ENCODE results near the gene SPIRE2. TPM values are rescaled to one million over a fixed set of nuclear protein-coding genes. Genes with fewer than 3 reads are reported as not detected.
A peak's percentile ranks its signal among the peaks of the same experiment; 100 is the strongest.

SPIRE2 gene
- total and polyA plus RNA-seq, 2 experiments from 2014 or later, result 0.55 to 3.6 TPM

- no peak for DNase-seq
- Histone ChIP-seq H3F3A (ENCODE audit: insufficient read depth) (no peaks in the 10 kb centered on the region), H3K4me3 (no peak overlapping the region), H3K4me2 (ENCODE audit: unreplicated experiment) (no peak overlapping the region), H3K9me2 (ENCODE audit: insufficient read depth) (no peaks in the 10 kb centered on the region), H2AFZ (no peak overlapping the region), H3K27ac (no peak overlapping the region), H3K9me3 (ENCODE audit: low read depth) (no peaks in the 10 kb centered on the region), H4K20me1 (ENCODE audit: insufficient read depth) (no peaks in the 10 kb centered on the region), H3K36me3 (ENCODE audit: low read depth) (no peaks in the 10 kb centered on the region), H3K9ac (no peak overlapping the region), H3K79me2 (ENCODE audit: insufficient read depth) (no peaks in the 10 kb centered on the region), H3K27me3 (replicated peaks; ENCODE audit: insufficient read depth) (no peaks in the 10 kb centered on the region), H3K4me1 (ENCODE audit: insufficient read depth) (no peaks in the 10 kb centered on the region)
- TF ChIP-seq EZH2 (IDR thresholded peaks at IDR 0.05; ENCODE audit: insufficient read depth, poor library complexity, severe bottlenecking) (no peak), EZH2phosphoT487 (IDR thresholded peaks at IDR 0.05; ENCODE audit: insufficient read depth, low read depth) (no peak)
- 89 to 92% methylated on average over 17 of the region's 17 CpGs for WGBS, 2 experiments (ENCODE audit: low coverage in 1 of 2, low lambda C conversion rate in 2 of 2, missing lambda C conversion rate in 2 of 2)
- in situ Hi-C loops (cut with MboI), result no loop called here
Observed at GRCh38 chr16:89837014-89837546, 8.8 kb downstream of the SPIRE2 start.

GRCh38 chr16:89841275-89841674, 13.0 kb downstream of the SPIRE2 start:
- in situ Hi-C loops (cut with MboI), result no loop called here
- Histone ChIP-seq H3K9me2 (ENCODE audit: insufficient read depth) (no peaks in the 10 kb centered on the region), H2AFZ (no peak overlapping the region), H3K27ac (no peak overlapping the region), H3K4me2 (ENCODE audit: unreplicated experiment) (no peak overlapping the region), H3K4me3 (no peak overlapping the region), H3K9ac (no peak overlapping the region), H3K36me3 (ENCODE audit: low read depth) (no peaks in the 10 kb centered on the region), H3K27me3 (replicated peaks; ENCODE audit: insufficient read depth) (no peaks in the 10 kb centered on the region), H3K4me1 (ENCODE audit: insufficient read depth) (peaks cover 9% of the 10 kb centered on the region), H4K20me1 (ENCODE audit: insufficient read depth) (no peaks in the 10 kb centered on the region), H3K9me3 (ENCODE audit: low read depth) (no peaks in the 10 kb centered on the region), H3F3A (ENCODE audit: insufficient read depth) (no peaks in the 10 kb centered on the region), H3K79me2 (ENCODE audit: insufficient read depth) (no peaks in the 10 kb centered on the region)
- DNase-seq, result no peak
- no peak for TF ChIP-seq EZH2 (IDR thresholded peaks at IDR 0.05; ENCODE audit: insufficient read depth, poor library complexity, severe bottlenecking)
- no peak for TF ChIP-seq EZH2phosphoT487 (IDR thresholded peaks at IDR 0.05; ENCODE audit: insufficient read depth, low read depth)
- 67 to 75% methylated on average over 10 of the region's 10 CpGs for WGBS, 2 experiments (ENCODE audit: low coverage in 1 of 2, low lambda C conversion rate in 2 of 2, missing lambda C conversion rate in 2 of 2)

GRCh38 chr16:89842471-89843408, 14.5 kb downstream of the SPIRE2 start:
- Histone ChIP-seq H3K9ac (no peak overlapping the region), H3K4me2 (ENCODE audit: unreplicated experiment) (no peak overlapping the region)

GRCh38 chr16:89843409-89844350, 15.4 kb downstream of the SPIRE2 start:
- no peak for DNase-seq
- Histone ChIP-seq H3K4me1 (ENCODE audit: insufficient read depth) (peaks cover 9% of the 10 kb centered on the region), H3K4me2 (ENCODE audit: unreplicated experiment) (no peak overlapping the region), H3K36me3 (ENCODE audit: low read depth) (no peaks in the 10 kb centered on the region), H3K4me3 (no peak overlapping the region), H3F3A (ENCODE audit: insufficient read depth) (no peaks in the 10 kb centered on the region), H3K9ac (no peak overlapping the region), H2AFZ (no peak overlapping the region), H3K9me2 (ENCODE audit: insufficient read depth) (no peaks in the 10 kb centered on the region), H3K79me2 (ENCODE audit: insufficient read depth) (no peaks in the 10 kb centered on the region), H3K27ac (no peak overlapping the region), H4K20me1 (ENCODE audit: insufficient read depth) (no peaks in the 10 kb centered on the region), H3K27me3 (replicated peaks; ENCODE audit: insufficient read depth) (no peaks in the 10 kb centered on the region), H3K9me3 (ENCODE audit: low read depth) (no peaks in the 10 kb centered on the region)
- TF ChIP-seq EZH2phosphoT487 (IDR thresholded peaks at IDR 0.05; ENCODE audit: insufficient read depth, low read depth), result no peak
- TF ChIP-seq EZH2 (IDR thresholded peaks at IDR 0.05; ENCODE audit: insufficient read depth, poor library complexity, severe bottlenecking), result no peak
- WGBS, 2 experiments (ENCODE audit: low coverage in 1 of 2, low lambda C conversion rate in 2 of 2, missing lambda C conversion rate in 2 of 2), result 62 to 65% methylated on average over 19 to 20 of the region's 20 CpGs
- in situ Hi-C loops (cut with MboI), result no loop called here

More at GRCh38 chr16:89842471-89843408, 14.5 kb downstream of the SPIRE2 start:
- no peaks in the 10 kb centered on the region for H3K79me2 ChIP-seq (ENCODE audit: insufficient read depth)
- peak; percentile 68 for DNase-seq
- no peaks in the 10 kb centered on the region for H3K9me2 ChIP-seq (ENCODE audit: insufficient read depth)
- no peaks in the 10 kb centered on the region for H3K9me3 ChIP-seq (ENCODE audit: low read depth)
- no peak overlapping the region for H3K27ac ChIP-seq
- H2AFZ ChIP-seq, result no peak overlapping the region
- no peaks in the 10 kb centered on the region for H3K36me3 ChIP-seq (ENCODE audit: low read depth)
- no peaks in the 10 kb centered on the region for H3F3A ChIP-seq (ENCODE audit: insufficient read depth)
- 74 to 75% methylated on average over 25 to 26 of the region's 26 CpGs for WGBS, 2 experiments (ENCODE audit: low coverage in 1 of 2, low lambda C conversion rate in 2 of 2, missing lambda C conversion rate in 2 of 2)
- TF ChIP-seq EZH2 (IDR thresholded peaks at IDR 0.05; ENCODE audit: insufficient read depth, poor library complexity, severe bottlenecking), result no peak
- TF ChIP-seq EZH2phosphoT487 (IDR thresholded peaks at IDR 0.05; ENCODE audit: insufficient read depth, low read depth), result no peak
- no peaks in the 10 kb centered on the region for H4K20me1 ChIP-seq (ENCODE audit: insufficient read depth)
- peaks cover 9% of the 10 kb centered on the region for H3K4me1 ChIP-seq (ENCODE audit: insufficient read depth)
- in situ Hi-C loops (cut with MboI), result no loop called here
- H3K4me3 ChIP-seq, result no peak overlapping the region
- H3K27me3 ChIP-seq (replicated peaks; ENCODE audit: insufficient read depth), result no peaks in the 10 kb centered on the region
